DND-41 (cell line): ENCODE data around the gene SCAMP5.

Experiments
- ATAC-seq: fragments of 200-7000 bp; cut with Tn5 transposase; 3 replicates; pipeline ENCODE4 v1.9.1; 2021; ENCODE audit warnings: low read depth; ENCODE audit not compliant: insufficient read depth
- DNase-seq: peaks from one replicate; pipeline ENCODE4 v3.0.0-alpha.2; 2020
- H2AFZ ChIP-seq: 2 replicates; pipeline ENCODE4 v1.6.0; 2012; ENCODE audit warnings: low read depth, low read length
- H3K27ac ChIP-seq: 2 replicates; pipeline ENCODE4 v1.5.1; 2012; ENCODE audit warnings: low read length, inconsistent platforms
- H3K27me3 ChIP-seq: fragments of 200-600 bp; sonication (generic); 2 replicates; pipeline ENCODE4 v1.6.0; 2012; ENCODE audit warnings: low read length, mild to moderate bottlenecking, inconsistent platforms; ENCODE audit not compliant: insufficient read depth, poor library complexity
- H3K36me3 ChIP-seq: 2 replicates; pipeline ENCODE4 v1.5.1; 2012; ENCODE audit warnings: low read length, inconsistent platforms; ENCODE audit not compliant: insufficient read depth
- H3K4me1 ChIP-seq: 2 replicates; pipeline ENCODE4 v1.5.1; 2012; ENCODE audit warnings: mild to moderate bottlenecking, low read length; ENCODE audit not compliant: insufficient read depth
- H3K4me2 ChIP-seq: 2 replicates; pipeline ENCODE4 v1.6.0; 2012; ENCODE audit warnings: mild to moderate bottlenecking, moderate library complexity, low read length, inconsistent platforms; ENCODE audit not compliant: insufficient read depth
- H3K4me3 ChIP-seq, 2 experiments: fragments of 200-600 bp in 1 of 2; shearing (Covaris generic) in 1 of 2; 2 replicates each; pipeline ENCODE4 v1.5.1; 2012 to 2016; ENCODE audit warnings: inconsistent platforms in 2 of 2, low read length in 2 of 2, mild to moderate bottlenecking in 2 of 2, low read depth in 1 of 2, moderate library complexity in 1 of 2
- H3K79me2 ChIP-seq: 2 replicates; pipeline ENCODE4 v1.6.0; 2012; ENCODE audit warnings: low read length, inconsistent platforms; ENCODE audit not compliant: insufficient read depth
- H3K9ac ChIP-seq: 2 replicates; pipeline ENCODE4 v1.6.0; 2012; ENCODE audit warnings: low read depth, mild to moderate bottlenecking, inconsistent platforms, low read length, moderate library complexity
- H3K9me3 ChIP-seq: 2 replicates; pipeline ENCODE4 v1.5.1; 2012; ENCODE audit warnings: low read length, moderate library complexity, mild to moderate bottlenecking, inconsistent platforms; ENCODE audit not compliant: insufficient read depth, severe bottlenecking
- H4K20me1 ChIP-seq: 2 replicates; pipeline ENCODE4 v1.6.0; 2012; ENCODE audit warnings: low read length; ENCODE audit not compliant: insufficient read depth
- CTCF ChIP-seq: IDR thresholded peaks from 2 replicates; pipeline ENCODE4 v1.5.1; 2012; ENCODE audit warnings: borderline replicate concordance, low read length, moderate library complexity, mild to moderate bottlenecking; ENCODE audit not compliant: poor library complexity, severe bottlenecking; ENCODE audit errors: extremely low read depth
- EZH2 ChIP-seq: IDR thresholded peaks from 3 replicates; pipeline ENCODE4 v1.6.1; 2012; ENCODE audit warnings: borderline replicate concordance, low read depth, mild to moderate bottlenecking, moderate library complexity, low read length, inconsistent platforms; ENCODE audit not compliant: severe bottlenecking

SCAMP5 gene

DNA sequence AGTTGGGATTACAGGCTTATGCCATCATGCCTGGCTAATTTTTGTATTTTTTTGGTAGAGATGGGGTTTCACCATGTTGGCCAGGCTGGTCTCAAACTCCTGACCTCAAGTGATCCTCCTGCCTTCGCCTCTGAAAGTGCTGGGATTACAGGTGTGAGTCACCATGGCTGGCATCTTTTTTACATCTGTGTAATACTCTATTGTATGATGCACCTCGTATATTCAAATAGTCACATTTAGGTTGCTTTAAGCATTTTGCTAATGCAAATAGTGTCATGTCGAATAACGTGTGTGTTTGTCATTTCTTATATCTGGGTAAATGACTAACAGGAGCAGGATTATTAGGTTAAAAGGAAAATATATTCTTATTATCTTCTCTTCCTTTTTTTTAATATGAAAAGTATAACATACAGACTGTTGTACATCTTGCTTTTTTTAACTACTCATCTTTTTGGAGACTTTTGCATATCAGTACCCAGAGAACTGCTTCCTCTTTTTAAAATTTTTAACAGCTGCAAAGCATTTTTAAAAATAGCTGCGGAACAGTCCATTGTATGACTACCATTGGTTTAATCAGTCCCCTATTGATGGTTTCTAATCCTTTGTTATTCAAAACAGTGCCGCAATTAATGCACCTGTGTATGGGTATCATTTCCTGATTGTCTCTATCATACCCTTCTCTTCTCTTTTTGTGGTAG is 13.4 kb downstream of the SCAMP5 start:
- Histone ChIP-seq H3K9ac (no peak overlapping the region), H3K4me2 (no peak overlapping the region), H3K79me2 (no peaks in the 10 kb centered on the region), H3K4me3 (no peak overlapping the region), H2AFZ (no peak overlapping the region), H3K27me3 (no peaks in the 10 kb centered on the region), H3K27ac (no peak overlapping the region), H4K20me1 (no peaks in the 10 kb centered on the region), H3K9me3 (no peaks in the 10 kb centered on the region), H3K36me3 (no peaks in the 10 kb centered on the region), H3K4me1 (no peaks in the 10 kb centered on the region)
- TF ChIP-seq EZH2 = no peak
- no peak for TF ChIP-seq CTCF
- DNase-seq (no peak), ATAC-seq (no peak)

GRCh38 chr15:75016431-75016830 is 21.1 kb downstream of the SCAMP5 start:
- ATAC-seq = no peak
- no peak overlapping the region for H3K27ac ChIP-seq
- H3K9me3 ChIP-seq = no peaks in the 10 kb centered on the region
- H3K4me3 ChIP-seq = no peak overlapping the region
- H3K4me1 ChIP-seq = no peaks in the 10 kb centered on the region
- H3K79me2 ChIP-seq = no peaks in the 10 kb centered on the region
- no peak for TF ChIP-seq EZH2
- TF ChIP-seq CTCF = no peak
- H3K9ac ChIP-seq = no peak overlapping the region
- no peak for DNase-seq
- no peak overlapping the region for H3K4me2 ChIP-seq
- H3K36me3 ChIP-seq = no peaks in the 10 kb centered on the region
- H4K20me1 ChIP-seq = no peaks in the 10 kb centered on the region
- H2AFZ ChIP-seq = no peak overlapping the region
- no peaks in the 10 kb centered on the region for H3K27me3 ChIP-seq

DNA sequence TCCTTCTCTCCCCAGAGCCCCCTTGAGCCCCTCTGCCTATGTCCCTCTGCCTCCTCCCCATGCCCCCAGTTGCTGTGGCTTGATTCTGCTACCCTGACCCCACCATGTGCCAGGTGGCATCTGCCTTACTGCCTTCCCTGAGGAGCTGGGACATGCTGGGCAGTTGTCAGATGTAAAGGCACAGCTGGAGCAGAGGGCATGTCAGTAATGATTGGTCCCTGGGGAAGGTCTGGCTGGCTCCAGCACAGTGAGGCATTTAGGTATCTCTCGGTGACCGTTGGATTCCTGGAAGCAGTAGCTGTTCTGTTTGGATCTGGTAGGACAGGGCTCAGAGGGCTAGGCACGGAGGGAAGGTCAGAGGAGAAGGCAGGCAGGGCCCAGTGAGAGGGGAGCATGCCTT is 24.6 kb downstream of the SCAMP5 start:
- ATAC-seq (no peak), DNase-seq (no peak)
- Histone ChIP-seq H2AFZ (no peak overlapping the region), H3K9ac (no peak overlapping the region), H3K27ac (no peak overlapping the region), H3K36me3 (no peaks in the 10 kb centered on the region), H3K4me3 (no peak overlapping the region), H3K4me2 (no peak overlapping the region), H4K20me1 (no peaks in the 10 kb centered on the region), H3K79me2 (peaks cover 15% of the 10 kb centered on the region), H3K9me3 (no peaks in the 10 kb centered on the region), H3K27me3 (no peaks in the 10 kb centered on the region), H3K4me1 (peaks cover 18% of the 10 kb centered on the region)
- TF ChIP-seq EZH2 (no peak), CTCF (no peak)
